PC-3 (cell line): ENCODE data around the gene VSTM2L.

Experiments
- CTCF ChIP-seq: fragments of 300-600 bp; sonication (generic); conservative IDR thresholded peaks from 2 replicates; pipeline ENCODE4 v1.5.1; 2017; ENCODE audit warnings: antibody characterized with exemption, low read depth, mild to moderate bottlenecking, low read length
- EZH2 ChIP-seq: fragments of 300-600 bp; sonication (generic); IDR thresholded peaks from one replicate; pipeline ENCODE4 v1.6.1; 2017; ENCODE audit warnings: antibody characterized with exemption, mild to moderate bottlenecking, low read length; ENCODE audit not compliant: unreplicated experiment
- EZH2phosphoT487 ChIP-seq: fragments of 300-600 bp; sonication (generic); IDR thresholded peaks from 2 replicates; pipeline ENCODE4 v1.6.1; 2018; ENCODE audit warnings: mild to moderate bottlenecking, antibody characterized with exemption, low read length, borderline replicate concordance

- TF ChIP-seq CTCF (no peak), EZH2 (no peak), EZH2phosphoT487 (no peak)
Measured at GRCh38 chr20:37893566-37894241, 9.2 kb upstream of the VSTM2L start.
